Measurements from ENCODE around the gene PDCL3.

PDCL3 gene

GRCh38 chr2:100560216-100560830 lies 2.5 kb upstream of the PDCL3 start:
- no peak for DNase-seq (ENCODE audit: extremely low read depth in 1 of 2, low read depth in 1 of 2)

GRCh38 chr2:100561191-100561590 lies 1.6 kb upstream of the PDCL3 start:
- no peak for DNase-seq (ENCODE audit: extremely low read depth in 1 of 2, low read depth in 1 of 2)

GRCh38 chr2:100563407-100564247 lies 834 bp downstream of the PDCL3 start:
- no peak for DNase-seq (ENCODE audit: extremely low read depth in 1 of 2, low read depth in 1 of 2)

- no peak for DNase-seq (ENCODE audit: extremely low read depth in 1 of 2, low read depth in 1 of 2)
Measured at GRCh38 chr2:100568989-100569388, 6.2 kb downstream of the PDCL3 start.

GRCh38 chr2:100571668-100572067 lies 8.9 kb downstream of the PDCL3 start:
- no peak for DNase-seq (ENCODE audit: extremely low read depth in 1 of 2, low read depth in 1 of 2)

GRCh38 chr2:100577777-100578176 lies 15.0 kb downstream of the PDCL3 start:
- no peak for DNase-seq (ENCODE audit: extremely low read depth in 1 of 2, low read depth in 1 of 2)

- peak in 1 of 2 donors; percentile 46 for DNase-seq (ENCODE audit: extremely low read depth in 1 of 2, low read depth in 1 of 2)
Measured at GRCh38 chr2:100580367-100581276, 17.8 kb downstream of the PDCL3 start.

- no peak for DNase-seq (ENCODE audit: extremely low read depth in 1 of 2, low read depth in 1 of 2)
Measured at GRCh38 chr2:100581277-100581612, 18.5 kb downstream of the PDCL3 start.

- no peak for DNase-seq (ENCODE audit: extremely low read depth in 1 of 2, low read depth in 1 of 2)
Measured at GRCh38 chr2:100584816-100585215, 22.0 kb downstream of the PDCL3 start.

- DNase-seq (ENCODE audit: extremely low read depth in 1 of 2, low read depth in 1 of 2) = no peak
Measured at GRCh38 chr2:100588071-100588786, 25.4 kb downstream of the PDCL3 start.

GRCh38 chr2:100589527-100589926 lies 26.7 kb downstream of the PDCL3 start:
- DNase-seq (ENCODE audit: extremely low read depth in 1 of 2, low read depth in 1 of 2) = no peak

GRCh38 chr2:100592226-100592625 lies 29.4 kb downstream of the PDCL3 start:
- DNase-seq (ENCODE audit: extremely low read depth in 1 of 2, low read depth in 1 of 2) = no peak

- DNase-seq (ENCODE audit: extremely low read depth in 1 of 2, low read depth in 1 of 2) = no peak
Measured at GRCh38 chr2:100596465-100596864, 33.7 kb downstream of the PDCL3 start.

GRCh38 chr2:100599566-100599965 lies 36.8 kb downstream of the PDCL3 start:
- DNase-seq (ENCODE audit: extremely low read depth in 1 of 2, low read depth in 1 of 2) = no peak

GRCh38 chr2:100601661-100602060 lies 38.9 kb downstream of the PDCL3 start:
- no peak for DNase-seq (ENCODE audit: extremely low read depth in 1 of 2, low read depth in 1 of 2)

- no peak for DNase-seq (ENCODE audit: extremely low read depth in 1 of 2, low read depth in 1 of 2)
Measured at GRCh38 chr2:100603414-100603813, 40.6 kb downstream of the PDCL3 start.

GRCh38 chr2:100603948-100604633 lies 41.3 kb downstream of the PDCL3 start:
- DNase-seq (ENCODE audit: extremely low read depth in 1 of 2, low read depth in 1 of 2) = no peak

GRCh38 chr2:100606332-100606725 lies 43.5 kb downstream of the PDCL3 start:
- DNase-seq (ENCODE audit: extremely low read depth in 1 of 2, low read depth in 1 of 2) = no peak

- DNase-seq (ENCODE audit: extremely low read depth in 1 of 2, low read depth in 1 of 2) = no peak
Measured at GRCh38 chr2:100606726-100607343, 44.0 kb downstream of the PDCL3 start.

GRCh38 chr2:100610381-100610831 lies 47.6 kb downstream of the PDCL3 start:
- peak; percentile 56 to 64 for DNase-seq (ENCODE audit: extremely low read depth in 1 of 2, low read depth in 1 of 2)
